C4-2B (cell line): ENCODE results near the gene CORO1A.

Experiments
- CTCF ChIP-seq: fragments of 450-650 bp; conservative IDR thresholded peaks from 2 replicates; pipeline ENCODE4 v1.5.1; 2017; ENCODE audit warnings: mild to moderate bottlenecking
- ZFX ChIP-seq: fragments of 450-650 bp; IDR thresholded peaks from 2 replicates; pipeline ENCODE4 v1.6.1; 2017

- TF ChIP-seq CTCF, result no peak
- no peak for TF ChIP-seq ZFX
Measured at GRCh38 chr16:30173054-30173453, 10.3 kb upstream of the CORO1A start.
